Parathyroid adenoma (tissue), 2 donors: ENCODE measurements around the gene CASP7.

Experiments used
- H2AFZ ChIP-seq: fragments of 300-600 bp; sonication (generic); one replicate; pipeline ENCODE4 v1.7.0; 2017; ENCODE audit warnings: antibody characterized with exemption, mild to moderate bottlenecking
- H3K27ac ChIP-seq: fragments of 300-600 bp; sonication (generic); one replicate; pipeline ENCODE4 v1.7.0; 2017
- H3K27me3 ChIP-seq: fragments of 300-600 bp; sonication (generic); one replicate; pipeline ENCODE4 v1.7.0; 2017; ENCODE audit warnings: low read length; ENCODE audit not compliant: control insufficient read depth, insufficient read depth
- H3K36me3 ChIP-seq: fragments of 300-600 bp; sonication (generic); one replicate; pipeline ENCODE4 v1.7.0; 2017; ENCODE audit warnings: low read length; ENCODE audit not compliant: control insufficient read depth, insufficient read depth
- H3K4me1 ChIP-seq: fragments of 300-600 bp; sonication (generic); one replicate; pipeline ENCODE4 v1.7.0; 2017; ENCODE audit warnings: control low read depth
- H3K4me2 ChIP-seq: fragments of 300-600 bp; sonication (generic); one replicate; pipeline ENCODE4 v1.7.0; 2017; ENCODE audit warnings: low read length
- H3K4me3 ChIP-seq: fragments of 300-600 bp; sonication (generic); one replicate; pipeline ENCODE4 v1.7.0; 2017; ENCODE audit warnings: low read depth, low read length
- H3K79me2 ChIP-seq: fragments of 300-600 bp; sonication (generic); one replicate; pipeline ENCODE4 v1.7.0; 2017; ENCODE audit warnings: control low read depth
- H3K9ac ChIP-seq: fragments of 300-600 bp; sonication (generic); one replicate; pipeline ENCODE4 v1.7.0; 2017; ENCODE audit warnings: mild to moderate bottlenecking
- H3K9me3 ChIP-seq: fragments of 300-600 bp; sonication (generic); one replicate; pipeline ENCODE4 v1.7.0; 2017; ENCODE audit warnings: low read length; ENCODE audit not compliant: control insufficient read depth
- TF ChIP-seq, protein P1 (sequence below): fragments of 300-600 bp; sonication (generic); IDR thresholded peaks from one replicate; pipeline ENCODE4 v1.7.0; 2017; ENCODE audit warnings: antibody characterized with exemption, mild to moderate bottlenecking
- donor health status: primary hyperparathyroidism.

CASP7 gene

DNA sequence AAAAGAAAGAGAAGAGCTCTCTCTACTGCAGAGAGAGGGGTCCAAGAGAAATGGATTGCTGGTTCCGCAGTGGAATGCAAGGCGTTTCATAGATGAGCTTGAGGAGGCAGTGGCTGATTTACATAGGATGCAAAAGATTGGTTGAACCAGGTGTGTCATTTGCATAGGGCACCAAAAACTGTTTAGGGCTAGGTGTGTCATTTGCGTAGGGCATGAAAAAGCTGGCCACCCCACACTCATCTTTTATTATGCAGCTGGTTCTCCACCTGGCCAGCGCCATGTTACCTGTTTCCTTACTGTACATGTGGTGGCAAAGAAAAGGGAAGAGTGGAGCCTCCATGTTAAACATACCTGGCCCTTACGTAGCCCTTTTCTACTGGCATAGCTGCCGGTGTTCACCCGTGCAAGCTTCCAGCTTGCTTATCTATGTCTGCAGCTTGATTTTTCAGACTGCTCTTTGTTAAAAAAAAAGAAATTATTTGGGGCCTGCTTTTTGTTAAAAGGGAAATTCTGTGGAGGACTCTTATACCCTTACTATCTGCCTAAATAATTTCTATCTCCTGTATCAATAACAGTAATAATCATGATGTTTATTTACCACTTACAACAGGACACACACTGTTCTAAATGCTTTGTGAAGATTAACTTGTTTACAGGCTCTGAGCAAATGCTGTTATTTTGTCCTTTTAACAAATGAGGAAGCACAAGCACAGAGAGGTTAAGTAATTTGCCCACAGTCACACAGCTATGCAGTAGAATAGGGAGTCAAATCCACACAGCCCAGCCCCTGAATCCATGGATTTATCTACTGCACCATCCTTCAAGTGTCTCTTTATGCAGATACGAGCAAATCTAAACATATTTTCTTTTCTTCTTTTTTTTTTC is 33.3 kb downstream of the CASP7 start:
- Histone ChIP-seq H3K36me3 (no peaks in the 10 kb centered on the region), H3K27ac (no peak overlapping the region), H3K4me1 (no peaks in the 10 kb centered on the region), H3K79me2 (peaks cover 4% of the 10 kb centered on the region), H3K27me3 (no peaks in the 10 kb centered on the region), H3K4me3 (no peak overlapping the region), H3K9me3 (no peaks in the 10 kb centered on the region), H3K4me2 (no peak overlapping the region), H2AFZ (no peak overlapping the region), H3K9ac (no peak overlapping the region)
- TF ChIP-seq, protein P1, sequence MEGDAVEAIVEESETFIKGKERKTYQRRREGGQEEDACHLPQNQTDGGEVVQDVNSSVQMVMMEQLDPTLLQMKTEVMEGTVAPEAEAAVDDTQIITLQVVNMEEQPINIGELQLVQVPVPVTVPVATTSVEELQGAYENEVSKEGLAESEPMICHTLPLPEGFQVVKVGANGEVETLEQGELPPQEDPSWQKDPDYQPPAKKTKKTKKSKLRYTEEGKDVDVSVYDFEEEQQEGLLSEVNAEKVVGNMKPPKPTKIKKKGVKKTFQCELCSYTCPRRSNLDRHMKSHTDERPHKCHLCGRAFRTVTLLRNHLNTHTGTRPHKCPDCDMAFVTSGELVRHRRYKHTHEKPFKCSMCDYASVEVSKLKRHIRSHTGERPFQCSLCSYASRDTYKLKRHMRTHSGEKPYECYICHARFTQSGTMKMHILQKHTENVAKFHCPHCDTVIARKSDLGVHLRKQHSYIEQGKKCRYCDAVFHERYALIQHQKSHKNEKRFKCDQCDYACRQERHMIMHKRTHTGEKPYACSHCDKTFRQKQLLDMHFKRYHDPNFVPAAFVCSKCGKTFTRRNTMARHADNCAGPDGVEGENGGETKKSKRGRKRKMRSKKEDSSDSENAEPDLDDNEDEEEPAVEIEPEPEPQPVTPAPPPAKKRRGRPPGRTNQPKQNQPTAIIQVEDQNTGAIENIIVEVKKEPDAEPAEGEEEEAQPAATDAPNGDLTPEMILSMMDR = no peak

DNA sequence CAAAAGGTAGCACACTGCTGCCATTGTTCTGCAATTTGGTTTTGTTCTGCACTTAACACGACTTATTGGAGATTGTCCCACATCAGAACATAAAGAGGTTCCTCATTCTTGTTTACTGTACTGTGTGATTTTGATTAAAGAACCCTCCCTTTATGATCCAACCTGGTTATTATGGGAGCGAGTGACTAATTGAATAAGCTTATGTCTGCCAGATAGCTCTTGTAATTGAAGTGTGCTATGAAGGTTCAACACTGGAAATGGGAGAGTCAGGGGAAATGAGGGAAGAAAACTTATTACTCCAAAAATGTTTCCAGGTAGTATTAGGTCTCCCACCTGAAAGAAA is 33.9 kb downstream of the CASP7 start:
- H3K9ac ChIP-seq = no peak overlapping the region
- H3K27me3 ChIP-seq = no peaks in the 10 kb centered on the region
- no peak overlapping the region for H3K27ac ChIP-seq
- no peaks in the 10 kb centered on the region for H3K9me3 ChIP-seq
- H3K4me3 ChIP-seq = no peak overlapping the region
- no peaks in the 10 kb centered on the region for H3K4me1 ChIP-seq
- no peaks in the 10 kb centered on the region for H3K36me3 ChIP-seq
- no peak overlapping the region for H2AFZ ChIP-seq
- H3K79me2 ChIP-seq = peaks cover 4% of the 10 kb centered on the region
- no peak overlapping the region for H3K4me2 ChIP-seq
- TF ChIP-seq, protein P1 = no peak

DNA sequence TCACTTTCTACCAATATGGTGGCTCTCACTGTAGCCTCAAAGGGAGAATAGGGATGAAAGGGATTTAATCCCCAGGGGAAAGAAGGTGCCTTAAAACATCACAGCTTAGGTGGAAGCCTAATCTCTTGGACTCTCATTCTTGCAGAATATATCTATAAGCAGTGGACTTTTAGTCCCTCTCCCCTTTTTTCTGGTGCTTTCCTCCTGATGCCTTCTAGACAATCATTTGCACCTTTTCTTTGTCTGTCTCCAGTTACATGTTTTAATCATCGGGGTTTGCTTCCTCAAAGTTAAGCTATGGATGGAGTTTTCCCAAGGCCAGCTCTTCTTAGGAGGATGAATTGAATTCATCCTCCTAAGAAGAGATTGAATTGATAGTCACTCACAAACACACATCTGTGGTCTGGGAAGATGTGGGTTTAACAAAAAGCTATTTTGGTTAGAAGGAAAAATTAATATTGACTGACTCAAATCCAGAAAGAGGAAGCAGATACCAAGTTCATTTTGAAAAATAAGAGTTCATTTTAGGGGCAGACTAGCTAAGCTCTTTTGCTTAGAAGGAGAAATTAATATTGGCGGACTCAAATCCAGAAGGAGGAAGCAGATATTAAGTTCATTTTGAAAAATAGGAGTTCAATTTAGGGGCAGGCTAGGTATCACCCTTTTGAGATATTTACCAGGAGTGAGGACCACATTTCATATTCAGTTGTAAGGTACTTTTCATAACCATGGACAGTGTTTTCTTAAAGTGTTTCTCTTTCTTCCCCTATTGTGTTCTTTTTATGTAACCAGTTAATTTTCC is 36.6 kb downstream of the CASP7 start:
- Histone ChIP-seq H3K27me3 (no peaks in the 10 kb centered on the region), H3K9ac (no peak overlapping the region), H3K79me2 (peaks cover 4% of the 10 kb centered on the region), H3K9me3 (no peaks in the 10 kb centered on the region), H2AFZ (no peak overlapping the region), H3K36me3 (no peaks in the 10 kb centered on the region), H3K4me3 (no peak overlapping the region), H3K27ac (no peak overlapping the region), H3K4me2 (no peak overlapping the region), H3K4me1 (no peaks in the 10 kb centered on the region)
- TF ChIP-seq, protein P1 = no peak

DNA sequence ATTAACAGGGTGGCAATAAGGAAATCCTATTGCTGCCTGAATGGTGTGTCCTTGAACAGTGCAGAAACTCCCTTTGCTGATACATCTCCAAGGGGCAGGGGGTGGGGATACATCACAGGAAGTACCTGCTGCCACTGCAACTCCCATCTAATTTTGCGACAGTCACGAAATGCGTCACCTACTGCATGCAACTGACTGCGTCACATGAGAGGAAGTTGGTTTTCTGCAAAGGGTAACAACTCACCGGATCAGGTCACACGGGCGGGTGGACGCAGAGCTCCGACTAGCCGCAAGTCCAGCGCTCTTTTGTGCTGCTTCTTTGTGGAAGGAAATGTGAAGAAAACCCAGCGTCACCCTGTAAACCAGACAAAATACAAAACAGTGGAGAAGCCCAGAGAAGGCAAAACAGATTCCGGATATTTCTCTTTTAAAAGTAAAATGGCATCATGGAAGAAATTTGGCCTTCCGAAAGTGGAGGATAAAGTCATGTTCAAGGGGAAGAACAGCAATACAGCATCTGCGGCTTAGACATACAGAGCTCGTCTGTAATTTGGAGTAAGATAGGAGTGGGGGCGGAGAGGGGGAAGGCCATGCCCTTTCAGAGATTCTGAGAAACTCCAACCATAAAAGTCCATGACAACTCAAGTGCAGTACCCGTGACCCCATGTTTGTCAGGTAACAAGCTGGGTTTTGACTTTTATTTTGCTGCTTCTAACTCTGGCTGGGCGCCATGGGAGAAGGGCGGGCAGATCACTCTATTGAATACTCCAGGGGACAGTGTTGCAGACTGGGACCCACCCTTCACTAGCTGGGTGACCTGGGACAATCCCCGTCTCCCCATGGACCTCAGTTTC is 39.5 kb downstream of the CASP7 start:
- peaks cover 4% of the 10 kb centered on the region for H3K79me2 ChIP-seq
- TF ChIP-seq, protein P1 = no peak
- H3K27me3 ChIP-seq = no peaks in the 10 kb centered on the region
- no peak overlapping the region for H3K4me3 ChIP-seq
- H2AFZ ChIP-seq = no peak overlapping the region
- H3K9ac ChIP-seq = no peak overlapping the region
- no peaks in the 10 kb centered on the region for H3K36me3 ChIP-seq
- H3K4me1 ChIP-seq = no peaks in the 10 kb centered on the region
- no peak overlapping the region for H3K27ac ChIP-seq
- H3K4me2 ChIP-seq = no peak overlapping the region
- H3K9me3 ChIP-seq = no peaks in the 10 kb centered on the region
